Measurements from ENCODE around the gene ZFYVE21.

- TF ChIP-seq, protein P1, sequence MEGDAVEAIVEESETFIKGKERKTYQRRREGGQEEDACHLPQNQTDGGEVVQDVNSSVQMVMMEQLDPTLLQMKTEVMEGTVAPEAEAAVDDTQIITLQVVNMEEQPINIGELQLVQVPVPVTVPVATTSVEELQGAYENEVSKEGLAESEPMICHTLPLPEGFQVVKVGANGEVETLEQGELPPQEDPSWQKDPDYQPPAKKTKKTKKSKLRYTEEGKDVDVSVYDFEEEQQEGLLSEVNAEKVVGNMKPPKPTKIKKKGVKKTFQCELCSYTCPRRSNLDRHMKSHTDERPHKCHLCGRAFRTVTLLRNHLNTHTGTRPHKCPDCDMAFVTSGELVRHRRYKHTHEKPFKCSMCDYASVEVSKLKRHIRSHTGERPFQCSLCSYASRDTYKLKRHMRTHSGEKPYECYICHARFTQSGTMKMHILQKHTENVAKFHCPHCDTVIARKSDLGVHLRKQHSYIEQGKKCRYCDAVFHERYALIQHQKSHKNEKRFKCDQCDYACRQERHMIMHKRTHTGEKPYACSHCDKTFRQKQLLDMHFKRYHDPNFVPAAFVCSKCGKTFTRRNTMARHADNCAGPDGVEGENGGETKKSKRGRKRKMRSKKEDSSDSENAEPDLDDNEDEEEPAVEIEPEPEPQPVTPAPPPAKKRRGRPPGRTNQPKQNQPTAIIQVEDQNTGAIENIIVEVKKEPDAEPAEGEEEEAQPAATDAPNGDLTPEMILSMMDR (conservative IDR thresholded peaks at IDR 0.05): no peak
- TF ChIP-seq EZH2 (IDR thresholded peaks at IDR 0.05; ENCODE audit: low read depth): no peak
These were observed 30.7 kb upstream of the ZFYVE21 start for GRCh38 chr14:103684871-103685270.
